ENCODE results near the gene KMT5C.

DNA sequence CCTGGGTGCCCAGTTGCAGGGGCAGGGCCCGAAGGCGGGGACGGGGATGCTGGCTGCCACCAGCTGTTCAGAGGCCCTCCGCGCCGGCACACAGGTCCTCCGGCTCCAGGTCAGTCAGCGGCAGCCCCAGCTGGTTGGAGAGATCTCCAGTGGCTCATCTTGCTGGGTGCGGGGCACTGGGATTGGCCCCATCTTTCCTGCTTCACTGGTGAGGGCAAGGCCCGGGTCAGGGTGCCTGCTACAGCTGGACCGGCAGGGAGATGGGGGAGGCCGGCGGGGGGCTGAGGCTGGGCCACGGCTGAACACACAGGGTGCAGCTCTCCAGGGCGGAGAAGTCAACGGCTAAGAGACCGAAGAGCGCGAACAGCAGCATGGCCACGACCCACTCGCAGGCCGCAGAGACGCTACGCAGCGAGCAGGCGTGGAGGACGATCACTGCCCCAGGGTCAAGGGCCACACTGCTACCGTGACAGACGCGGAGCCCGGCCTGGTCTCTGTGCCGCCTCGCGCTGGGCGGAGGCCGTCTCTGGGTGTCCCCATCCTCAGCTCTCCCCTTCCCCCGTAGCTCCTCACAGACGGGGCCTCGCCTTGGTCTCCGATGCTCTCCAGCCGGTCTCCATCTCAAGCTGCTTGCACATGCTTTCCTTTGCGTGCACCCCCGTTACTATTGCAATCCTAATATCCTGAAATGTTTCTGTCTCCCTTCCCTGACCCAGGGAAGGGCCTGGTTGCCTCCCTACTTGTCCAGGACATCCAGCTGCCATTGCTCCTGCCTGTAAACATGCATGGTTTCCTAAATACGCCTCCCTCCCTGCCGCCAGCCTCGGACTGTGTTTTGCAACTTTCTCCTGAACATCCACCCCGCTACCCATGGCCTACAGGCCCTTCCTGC, 26.8 kb upstream of the KMT5C start:
- TF ChIP-seq, protein P1, sequence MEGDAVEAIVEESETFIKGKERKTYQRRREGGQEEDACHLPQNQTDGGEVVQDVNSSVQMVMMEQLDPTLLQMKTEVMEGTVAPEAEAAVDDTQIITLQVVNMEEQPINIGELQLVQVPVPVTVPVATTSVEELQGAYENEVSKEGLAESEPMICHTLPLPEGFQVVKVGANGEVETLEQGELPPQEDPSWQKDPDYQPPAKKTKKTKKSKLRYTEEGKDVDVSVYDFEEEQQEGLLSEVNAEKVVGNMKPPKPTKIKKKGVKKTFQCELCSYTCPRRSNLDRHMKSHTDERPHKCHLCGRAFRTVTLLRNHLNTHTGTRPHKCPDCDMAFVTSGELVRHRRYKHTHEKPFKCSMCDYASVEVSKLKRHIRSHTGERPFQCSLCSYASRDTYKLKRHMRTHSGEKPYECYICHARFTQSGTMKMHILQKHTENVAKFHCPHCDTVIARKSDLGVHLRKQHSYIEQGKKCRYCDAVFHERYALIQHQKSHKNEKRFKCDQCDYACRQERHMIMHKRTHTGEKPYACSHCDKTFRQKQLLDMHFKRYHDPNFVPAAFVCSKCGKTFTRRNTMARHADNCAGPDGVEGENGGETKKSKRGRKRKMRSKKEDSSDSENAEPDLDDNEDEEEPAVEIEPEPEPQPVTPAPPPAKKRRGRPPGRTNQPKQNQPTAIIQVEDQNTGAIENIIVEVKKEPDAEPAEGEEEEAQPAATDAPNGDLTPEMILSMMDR (IDR thresholded peaks at IDR 0.05; ENCODE audit: low read depth, low read length): no peak
- TF ChIP-seq EZH2phosphoT487 (IDR thresholded peaks at IDR 0.05; ENCODE audit: low read depth): no peak

Measured in OCI-LY3 (cell line).